ENCODE measurements around the gene LY86. TPM values are rescaled to one million over a fixed set of nuclear protein-coding genes. Genes with fewer than 3 reads are reported as not detected.

LY86 gene
- total RNA-seq, 1 experiment from 2014 or later: not detected

GRCh38 chr6:6676910-6677441 is 88.5 kb downstream of the LY86 start:
- H3K27ac Mint-ChIP-seq (ENCODE audit: unreplicated experiment): no peak overlapping the region
- intact Hi-C loops (cut with micrococcal nuclease; ENCODE audit: unreplicated experiment): loop anchor here (2.0 to 5.0 kb wide), 2 partner anchors 46 to 565 kb away; no protein-coding TSS in a partner anchor
- DNase-seq: peak; percentile 71

GRCh38 chr6:6678185-6678671 is 89.7 kb downstream of the LY86 start:
- no peak for TF ChIP-seq CTCF (IDR thresholded peaks at IDR 0.05; ENCODE audit: unreplicated experiment)
- peak overlapping the region; percentile 84 for H3K27ac Mint-ChIP-seq (ENCODE audit: unreplicated experiment)
- CTCF ChIA-PET: interaction anchor here (0.7 kb wide), 2 partner anchors 34 to 43 kb away, joined by 3 read pairs; no protein-coding TSS in a partner anchor
- intact Hi-C loops (cut with micrococcal nuclease; ENCODE audit: unreplicated experiment): loop anchor here (5.0 kb wide), 1 partner anchor 564 kb away; no protein-coding TSS in a partner anchor
- BruUV-seq (replicated peaks): no TSS peak
- H3K9me3 Mint-ChIP-seq (ENCODE audit: low read depth, unreplicated experiment): no peaks in the 10 kb centered on the region
- peaks cover 3% of the 10 kb centered on the region for H3K36me3 Mint-ChIP-seq (ENCODE audit: insufficient read depth, unreplicated experiment)
- peaks cover 5% of the 10 kb centered on the region for H3K27me3 Mint-ChIP-seq (ENCODE audit: unreplicated experiment)
- peak; percentile 23 for DNase-seq
- peaks cover 25% of the 10 kb centered on the region for H3K4me1 Mint-ChIP-seq (ENCODE audit: low read depth, unreplicated experiment)
- no peak overlapping the region for H3K4me3 Mint-ChIP-seq (ENCODE audit: low read depth, unreplicated experiment)

More at GRCh38 chr6:6676910-6677441, 88.5 kb downstream of the LY86 start:
- no TSS peak for BruUV-seq (replicated peaks)
- peaks cover 20% of the 10 kb centered on the region for H3K4me1 Mint-ChIP-seq (ENCODE audit: low read depth, unreplicated experiment)
- H3K9me3 Mint-ChIP-seq (ENCODE audit: low read depth, unreplicated experiment): no peaks in the 10 kb centered on the region
- H3K27me3 Mint-ChIP-seq (ENCODE audit: unreplicated experiment): peaks cover 12% of the 10 kb centered on the region
- peaks cover 3% of the 10 kb centered on the region for H3K36me3 Mint-ChIP-seq (ENCODE audit: insufficient read depth, unreplicated experiment)
- CTCF ChIA-PET: interaction anchor here (0.9 to 1.5 kb wide), 2 partner anchors 10 to 559 kb away, joined by 3 read pairs; no protein-coding TSS in a partner anchor
- H3K4me3 Mint-ChIP-seq (ENCODE audit: low read depth, unreplicated experiment): no peak overlapping the region
- TF ChIP-seq CTCF (IDR thresholded peaks at IDR 0.05; ENCODE audit: unreplicated experiment): peak; percentile 76

GRCh38 chr6:6678811-6679210 is 90.3 kb downstream of the LY86 start:
- H3K36me3 Mint-ChIP-seq (ENCODE audit: insufficient read depth, unreplicated experiment): peaks cover 3% of the 10 kb centered on the region
- no peak overlapping the region for H3K27ac Mint-ChIP-seq (ENCODE audit: unreplicated experiment)
- CTCF ChIA-PET: no interaction called here
- no peak overlapping the region for H3K4me3 Mint-ChIP-seq (ENCODE audit: low read depth, unreplicated experiment)
- BruUV-seq (replicated peaks): no TSS peak
- no peak for TF ChIP-seq CTCF (IDR thresholded peaks at IDR 0.05; ENCODE audit: unreplicated experiment)
- H3K27me3 Mint-ChIP-seq (ENCODE audit: unreplicated experiment): no peaks in the 10 kb centered on the region
- intact Hi-C loops (cut with micrococcal nuclease; ENCODE audit: unreplicated experiment): loop anchor here (5.0 kb wide), 1 partner anchor 563 kb away; no protein-coding TSS in a partner anchor
- no peaks in the 10 kb centered on the region for H3K9me3 Mint-ChIP-seq (ENCODE audit: low read depth, unreplicated experiment)
- H3K4me1 Mint-ChIP-seq (ENCODE audit: low read depth, unreplicated experiment): peaks cover 31% of the 10 kb centered on the region
- DNase-seq: no peak

- no peaks in the 10 kb centered on the region for H3K9me3 Mint-ChIP-seq (ENCODE audit: low read depth, unreplicated experiment)
- H3K27ac Mint-ChIP-seq (ENCODE audit: unreplicated experiment): no peak overlapping the region
- BruUV-seq (replicated peaks): no TSS peak
- no peak for TF ChIP-seq CTCF (IDR thresholded peaks at IDR 0.05; ENCODE audit: unreplicated experiment)
- H3K27me3 Mint-ChIP-seq (ENCODE audit: unreplicated experiment): no peaks in the 10 kb centered on the region
- peaks cover 3% of the 10 kb centered on the region for H3K36me3 Mint-ChIP-seq (ENCODE audit: insufficient read depth, unreplicated experiment)
- CTCF ChIA-PET: interaction anchor here (0.7 kb wide), 1 partner anchor 1980 kb away, joined by 3 read pairs; no protein-coding TSS in a partner anchor
- intact Hi-C loops (cut with micrococcal nuclease; ENCODE audit: unreplicated experiment): loop anchor here (5.0 kb wide), 1 partner anchor 563 kb away; no protein-coding TSS in a partner anchor
- no peak for DNase-seq
- H3K4me3 Mint-ChIP-seq (ENCODE audit: low read depth, unreplicated experiment): no peak overlapping the region
- H3K4me1 Mint-ChIP-seq (ENCODE audit: low read depth, unreplicated experiment): peaks cover 32% of the 10 kb centered on the region
Observed at GRCh38 chr6:6679633-6680032, 91.1 kb downstream of the LY86 start.

Data from Calu3 (cell line).